ENCODE data around the gene ARPC1B. TPM values are rescaled to one million over a fixed set of nuclear protein-coding genes. Genes with fewer than 3 reads are reported as not detected.

ARPC1B gene
- total RNA-seq, 1 donor from 2014 or later = 37.4 TPM

- ATAC-seq (peak; percentile 97), DNase-seq (ENCODE audit: low spot score) (peak; percentile 96)
Observed at GRCh38 chr7:99438573-99439480, 64.3 kb downstream of the ARPC1B start, which contains the start of the genes CPSF4 and PTCD1. CPSF4 (plus strand) TSS chr7:99438943; CDS start chr7:99439083, 140 bp downstream. PTCD1 (minus strand) TSS chr7:99438798; CDS start chr7:99435242, 3,556 bp downstream.

- no peak for DNase-seq (ENCODE audit: low spot score)
- ATAC-seq = no peak
Observed at GRCh38 chr7:99440195-99440594, 65.7 kb downstream of the ARPC1B start.

Other genes with a start within 250 kb of the ARPC1B start
- 13.5 TPM for gene SMURF1, start 230.6 kb upstream of the ARPC1B start, total RNA-seq
- 0.40 TPM for gene KPNA7, start 166.6 kb upstream of the ARPC1B start, total RNA-seq
- gene MYH16, start 101.9 kb upstream of the ARPC1B start, total RNA-seq = not detected
- 64.2 TPM for gene ARPC1A, start 48.8 kb upstream of the ARPC1B start, total RNA-seq
- gene PDAP1, start 33.9 kb downstream of the ARPC1B start, total RNA-seq = 32.7 TPM
- gene BUD31, start 34.2 kb downstream of the ARPC1B start, total RNA-seq = 25.8 TPM
- 2.3 TPM for gene PTCD1, start 64.1 kb downstream of the ARPC1B start, total RNA-seq
- 14.4 TPM for gene CPSF4, start 64.2 kb downstream of the ARPC1B start, total RNA-seq
- 130 TPM for gene ATP5MF, start 91.4 kb downstream of the ARPC1B start, total RNA-seq
- gene ZNF789, start 98.2 kb downstream of the ARPC1B start, total RNA-seq = 5.2 TPM
- 8.6 TPM for gene ZNF394, start 125.6 kb downstream of the ARPC1B start, total RNA-seq
- gene ZKSCAN5, start 129.9 kb downstream of the ARPC1B start, total RNA-seq = 3.0 TPM
- 2.2 TPM for gene FAM200A, start 177.4 kb downstream of the ARPC1B start, total RNA-seq
- gene ZNF655, start 183.9 kb downstream of the ARPC1B start, total RNA-seq = 24.0 TPM
- 0.18 TPM for gene TMEM225B, start 223.5 kb downstream of the ARPC1B start, total RNA-seq
- gene ZSCAN25, start 242.2 kb downstream of the ARPC1B start, total RNA-seq = 5.5 TPM

Measured in left lobe of liver (tissue), 2 donors.